ENCODE measurements around the gene RABGAP1L.

- TF ChIP-seq CTCF (IDR thresholded peaks at IDR 0.05) (no peak), POLR2A (IDR thresholded peaks at IDR 0.05) (no peak)
Observed at GRCh38 chr1:174637487-174637886, 478.2 kb downstream of the RABGAP1L start.

All from lower leg skin (tissue), 3 donors.